DND-41 (cell line): Measurements from ENCODE around the gene PALD1.
A peak's percentile ranks its signal among the peaks of the same experiment; 100 is the strongest.

Experiments used
- ATAC-seq: fragments of 200-7000 bp; cut with Tn5 transposase; 3 replicates; pipeline ENCODE4 v1.9.1; 2021; ENCODE audit warnings: low read depth; ENCODE audit not compliant: insufficient read depth
- DNase-seq: peaks from one replicate; pipeline ENCODE4 v3.0.0-alpha.2; 2020
- H2AFZ ChIP-seq: 2 replicates; pipeline ENCODE4 v1.6.0; 2012; ENCODE audit warnings: low read depth, low read length
- H3K27ac ChIP-seq: 2 replicates; pipeline ENCODE4 v1.5.1; 2012; ENCODE audit warnings: low read length, inconsistent platforms
- H3K27me3 ChIP-seq: fragments of 200-600 bp; sonication (generic); 2 replicates; pipeline ENCODE4 v1.6.0; 2012; ENCODE audit warnings: low read length, mild to moderate bottlenecking, inconsistent platforms; ENCODE audit not compliant: insufficient read depth, poor library complexity
- H3K36me3 ChIP-seq: 2 replicates; pipeline ENCODE4 v1.5.1; 2012; ENCODE audit warnings: low read length, inconsistent platforms; ENCODE audit not compliant: insufficient read depth
- H3K4me1 ChIP-seq: 2 replicates; pipeline ENCODE4 v1.5.1; 2012; ENCODE audit warnings: mild to moderate bottlenecking, low read length; ENCODE audit not compliant: insufficient read depth
- H3K4me2 ChIP-seq: 2 replicates; pipeline ENCODE4 v1.6.0; 2012; ENCODE audit warnings: mild to moderate bottlenecking, moderate library complexity, low read length, inconsistent platforms; ENCODE audit not compliant: insufficient read depth
- H3K4me3 ChIP-seq, 2 experiments: fragments of 200-600 bp in 1 of 2; shearing (Covaris generic) in 1 of 2; 2 replicates each; pipeline ENCODE4 v1.5.1; 2012 to 2016; ENCODE audit warnings: inconsistent platforms in 2 of 2, low read length in 2 of 2, mild to moderate bottlenecking in 2 of 2, low read depth in 1 of 2, moderate library complexity in 1 of 2
- H3K79me2 ChIP-seq: 2 replicates; pipeline ENCODE4 v1.6.0; 2012; ENCODE audit warnings: low read length, inconsistent platforms; ENCODE audit not compliant: insufficient read depth
- H3K9ac ChIP-seq: 2 replicates; pipeline ENCODE4 v1.6.0; 2012; ENCODE audit warnings: low read depth, mild to moderate bottlenecking, inconsistent platforms, low read length, moderate library complexity
- H3K9me3 ChIP-seq: 2 replicates; pipeline ENCODE4 v1.5.1; 2012; ENCODE audit warnings: low read length, moderate library complexity, mild to moderate bottlenecking, inconsistent platforms; ENCODE audit not compliant: insufficient read depth, severe bottlenecking
- H4K20me1 ChIP-seq: 2 replicates; pipeline ENCODE4 v1.6.0; 2012; ENCODE audit warnings: low read length; ENCODE audit not compliant: insufficient read depth
- CTCF ChIP-seq: IDR thresholded peaks from 2 replicates; pipeline ENCODE4 v1.5.1; 2012; ENCODE audit warnings: borderline replicate concordance, low read length, moderate library complexity, mild to moderate bottlenecking; ENCODE audit not compliant: poor library complexity, severe bottlenecking; ENCODE audit errors: extremely low read depth
- EZH2 ChIP-seq: IDR thresholded peaks from 3 replicates; pipeline ENCODE4 v1.6.1; 2012; ENCODE audit warnings: borderline replicate concordance, low read depth, mild to moderate bottlenecking, moderate library complexity, low read length, inconsistent platforms; ENCODE audit not compliant: severe bottlenecking

PALD1 gene

GRCh38 chr10:70592186-70592735 lies 113.7 kb downstream of the PALD1 start:
- ATAC-seq: no peak
- no peaks in the 10 kb centered on the region for H3K79me2 ChIP-seq
- no peak overlapping the region for H3K9ac ChIP-seq
- DNase-seq: no peak
- H3K36me3 ChIP-seq: no peaks in the 10 kb centered on the region
- H3K27ac ChIP-seq: no peak overlapping the region
- H3K4me2 ChIP-seq: no peak overlapping the region
- H4K20me1 ChIP-seq: no peaks in the 10 kb centered on the region
- no peaks in the 10 kb centered on the region for H3K9me3 ChIP-seq
- H3K27me3 ChIP-seq: no peaks in the 10 kb centered on the region
- TF ChIP-seq EZH2 (no peak), CTCF (no peak)
- H3K4me1 ChIP-seq: peaks cover 10% of the 10 kb centered on the region
- H2AFZ ChIP-seq: no peak overlapping the region
- H3K4me3 ChIP-seq: no peak overlapping the region

GRCh38 chr10:70592746-70593512 lies 114.4 kb downstream of the PALD1 start:
- no peak overlapping the region for H3K27ac ChIP-seq
- ATAC-seq (peak; percentile 83), DNase-seq (peak; percentile 59)
- no peak for TF ChIP-seq EZH2
- no peak for TF ChIP-seq CTCF
- no peaks in the 10 kb centered on the region for H3K27me3 ChIP-seq
- H3K4me3 ChIP-seq: no peak overlapping the region
- H2AFZ ChIP-seq: no peak overlapping the region
- H3K4me2 ChIP-seq: no peak overlapping the region
- H3K9me3 ChIP-seq: no peaks in the 10 kb centered on the region
- peaks cover 10% of the 10 kb centered on the region for H3K4me1 ChIP-seq
- H3K79me2 ChIP-seq: no peaks in the 10 kb centered on the region
- no peaks in the 10 kb centered on the region for H3K36me3 ChIP-seq
- no peaks in the 10 kb centered on the region for H4K20me1 ChIP-seq
- H3K9ac ChIP-seq: no peak overlapping the region

GRCh38 chr10:70593513-70593890 lies 114.9 kb downstream of the PALD1 start:
- DNase-seq: no peak

More at GRCh38 chr10:70593513-70593890, 114.9 kb downstream of the PALD1 start:
- Histone ChIP-seq H3K9ac (no peak overlapping the region), H3K36me3 (no peaks in the 10 kb centered on the region), H4K20me1 (no peaks in the 10 kb centered on the region), H3K4me1 (peaks cover 10% of the 10 kb centered on the region), H3K4me3 (no peak overlapping the region), H3K27ac (no peak overlapping the region), H3K9me3 (no peaks in the 10 kb centered on the region), H3K79me2 (no peaks in the 10 kb centered on the region), H3K27me3 (no peaks in the 10 kb centered on the region), H2AFZ (no peak overlapping the region), H3K4me2 (no peak overlapping the region)
- no peak for TF ChIP-seq CTCF
- TF ChIP-seq EZH2: no peak
- ATAC-seq: no peak; the same call in 2 of the 3 replicates
